ENCODE data around the gene NR1H3. TPM values are rescaled to one million over a fixed set of nuclear protein-coding genes. Genes with fewer than 3 reads are reported as not detected.
A peak's percentile ranks its signal among the peaks of the same experiment; 100 is the strongest.

Gene NR1H3
- polyA plus RNA-seq, 3 donors = 4.4 to 20.3 (median 9.3) TPM

- Histone ChIP-seq H2AFZ (ENCODE audit: insufficient read depth, low read depth, low read length, poor library complexity, severe bottlenecking) (peak within 1 kb of the TSS; percentile 86), H3K27ac (ENCODE audit: low read depth in 1 of 2, low read length in 2 of 2) (peak within 1 kb of the TSS; percentile 96), H3K9me3 (replicated peaks in 1 of 2; ENCODE audit: control insufficient read depth in 1 of 2, insufficient read depth in 1 of 2, low read length in 2 of 2) (no peaks in the 10 kb centered on the region), H3K9ac (ENCODE audit: insufficient read depth, low read length, poor library complexity, severe bottlenecking) (peak within 1 kb of the TSS; percentile 80), H3K79me2 (ENCODE audit: insufficient read depth, low read length) (peaks cover 49% of the 10 kb centered on the region), H4K20me1 (ENCODE audit: insufficient read depth, low read length) (peaks cover 45% of the 10 kb centered on the region), H3K4me1 (ENCODE audit: control insufficient read depth in 1 of 2, insufficient read depth in 2 of 2, low read length in 2 of 2) (peaks cover 53 to 56% of the 10 kb centered on the region in 2 donors), H3K36me3 (replicated peaks in 1 of 2; ENCODE audit: control insufficient read depth in 1 of 2, insufficient read depth in 2 of 2, low read length in 2 of 2) (peaks cover 14% of the 10 kb centered on the region in 2 donors), H3K27me3 (ENCODE audit: control insufficient read depth in 2 of 2, insufficient read depth in 2 of 2, low read length in 2 of 2) (no peaks in the 10 kb centered on the region), H3K4me3 (replicated peaks in 1 of 3; ENCODE audit: low read depth in 2 of 3, low read length in 3 of 3) (peak within 1 kb of the TSS; percentile 63 to 95 (median 80)), H3K4me2 (replicated peaks; ENCODE audit: extremely low read depth, low read length, poor library complexity, severe bottlenecking) (peak within 1 kb of the TSS; percentile 85)
- no peak for TF ChIP-seq CTCF (IDR thresholded peaks at IDR 0.05)
- Mint-ChIP-seq H3K4me3 (peak within 1 kb of the TSS; percentile 83 to 94), H3K27me3 (ENCODE audit: low read depth in 3 of 3) (peaks cover 0 to 3% (median 1%) of the 10 kb centered on the region in 3 donors), H3K4me1 (peaks cover 55% of the 10 kb centered on the region), H3K27ac (peak within 1 kb of the TSS; percentile 96 to 100 (median 98)), H3K36me3 (peaks cover 7 to 14% of the 10 kb centered on the region in 2 donors), H3K9me3 (no peaks in the 10 kb centered on the region)
- peak; percentile 78 to 90 (median 87) for DNase-seq
- under 1% methylated on average over 45 of the region's 57 CpGs for WGBS (ENCODE audit: insufficient coverage)
- intact Hi-C loops (cut with micrococcal nuclease) = loop anchor here (1.0 to 10.0 kb wide), 6 partner anchors 21 to 157 kb away; partner anchors contain the start of genes ARFGAP2 (in 2 of the 2), DDB2 (in 2 of the 2) and PSMC3 (in 1 of the 2)
Observed at GRCh38 chr11:47269829-47270305, 12.1 kb downstream of the NR1H3 start, which contains the start of gene MADD. MADD (plus strand) TSS chr11:47270133.

DNA sequence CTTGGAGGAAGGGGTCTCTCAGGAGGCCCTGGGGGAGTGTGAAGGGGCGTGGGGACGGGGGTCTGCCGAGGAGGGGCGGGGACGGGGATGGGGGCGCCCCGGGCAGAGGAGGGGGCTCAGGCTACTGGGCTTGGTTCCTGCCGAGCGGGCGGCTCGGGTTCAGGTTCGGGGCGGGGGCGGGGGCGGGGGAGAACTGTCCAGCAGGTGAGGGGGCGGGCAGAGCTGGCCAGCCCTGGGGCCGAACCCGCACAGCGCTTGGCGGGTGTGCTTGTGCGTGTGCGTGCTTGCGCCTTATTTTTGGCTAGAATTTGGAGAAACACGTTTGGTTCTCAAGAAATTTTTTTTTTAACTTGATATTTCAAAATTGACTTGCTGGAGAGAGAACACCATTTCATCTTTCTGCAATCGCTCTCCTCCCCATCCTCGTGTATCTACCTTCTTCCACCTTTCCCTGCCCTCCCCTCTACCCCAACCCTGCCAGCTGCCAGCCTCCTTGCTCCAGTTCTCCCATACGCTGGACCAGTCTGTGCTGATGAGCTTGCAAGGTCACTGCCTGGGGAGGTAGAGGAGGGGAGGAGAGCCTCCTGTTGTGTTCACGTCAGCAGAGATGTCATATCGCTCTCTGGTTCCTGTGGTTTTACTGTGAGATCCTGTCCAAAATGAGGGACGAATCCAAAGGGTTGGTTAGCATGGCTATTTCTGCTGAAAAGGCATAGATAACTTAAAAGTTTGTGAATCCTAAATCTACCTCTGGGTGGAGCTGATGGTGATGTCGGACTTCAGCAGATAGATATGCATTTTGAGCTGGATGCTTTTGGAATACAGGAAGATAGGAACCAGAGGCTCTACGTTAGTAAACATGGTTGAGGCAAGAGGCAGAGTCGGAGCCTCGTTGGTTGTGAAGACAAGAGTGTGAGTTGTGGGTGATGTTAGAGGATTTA, 12.8 kb downstream of the NR1H3 start:
- H3K9me3 ChIP-seq (replicated peaks in 1 of 2; ENCODE audit: control insufficient read depth in 1 of 2, insufficient read depth in 1 of 2, low read length in 2 of 2) = no peaks in the 10 kb centered on the region
- peaks cover 46 to 48% of the 10 kb centered on the region in 2 donors for H3K4me1 ChIP-seq (ENCODE audit: control insufficient read depth in 1 of 2, insufficient read depth in 2 of 2, low read length in 2 of 2)
- peak overlapping the region; percentile 85 for H3K4me2 ChIP-seq (replicated peaks; ENCODE audit: extremely low read depth, low read length, poor library complexity, severe bottlenecking)
- Mint-ChIP-seq H3K4me3 (peak overlapping the region; percentile 79 to 94), H3K36me3 (peaks cover 15 to 22% of the 10 kb centered on the region in 2 donors), H3K9me3 (no peaks in the 10 kb centered on the region), H3K27ac (peak overlapping the region; percentile 80 to 96 (median 90)), H3K4me1 (peaks cover 49% of the 10 kb centered on the region), H3K27me3 (ENCODE audit: low read depth in 3 of 3) (peaks cover 0 to 3% (median 1%) of the 10 kb centered on the region in 3 donors)
- no peak for TF ChIP-seq CTCF (IDR thresholded peaks at IDR 0.05)
- WGBS (ENCODE audit: insufficient coverage) = 2% methylated on average over 13 of the region's 34 CpGs
- H3K79me2 ChIP-seq (ENCODE audit: insufficient read depth, low read length) = peaks cover 57% of the 10 kb centered on the region
- H3K27me3 ChIP-seq (ENCODE audit: control insufficient read depth in 2 of 2, insufficient read depth in 2 of 2, low read length in 2 of 2) = no peaks in the 10 kb centered on the region
- intact Hi-C loops (cut with micrococcal nuclease) = loop anchor here in 1 of 2 donors (10.0 kb wide), 1 partner anchor 94 kb away; no protein-coding TSS in a partner anchor
- H4K20me1 ChIP-seq (ENCODE audit: insufficient read depth, low read length) = peaks cover 52% of the 10 kb centered on the region
- peak overlapping the region; percentile 70 to 96 for H3K27ac ChIP-seq (ENCODE audit: low read depth in 1 of 2, low read length in 2 of 2)
- H3K9ac ChIP-seq (ENCODE audit: insufficient read depth, low read length, poor library complexity, severe bottlenecking) = peak overlapping the region; percentile 80
- DNase-seq = peak in 2 of 3 donors; percentile 11 to 40
- H2AFZ ChIP-seq (ENCODE audit: insufficient read depth, low read depth, low read length, poor library complexity, severe bottlenecking) = peak overlapping the region; percentile 86
- H3K4me3 ChIP-seq (replicated peaks in 1 of 3; ENCODE audit: low read depth in 2 of 3, low read length in 3 of 3) = peak overlapping the region; percentile 63 to 95 (median 80)
- peaks cover 21 to 22% of the 10 kb centered on the region in 2 donors for H3K36me3 ChIP-seq (replicated peaks in 1 of 2; ENCODE audit: control insufficient read depth in 1 of 2, insufficient read depth in 2 of 2, low read length in 2 of 2)

All from CD14-positive monocyte (primary cell).